ENCODE measurements around the gene PNKP.
"Not testable (repeated sequence)": the region's sequence is repeated elsewhere in the genome, so short reads cannot be mapped to it uniquely, and the experiment has no call there.

The PNKP gene

DNA sequence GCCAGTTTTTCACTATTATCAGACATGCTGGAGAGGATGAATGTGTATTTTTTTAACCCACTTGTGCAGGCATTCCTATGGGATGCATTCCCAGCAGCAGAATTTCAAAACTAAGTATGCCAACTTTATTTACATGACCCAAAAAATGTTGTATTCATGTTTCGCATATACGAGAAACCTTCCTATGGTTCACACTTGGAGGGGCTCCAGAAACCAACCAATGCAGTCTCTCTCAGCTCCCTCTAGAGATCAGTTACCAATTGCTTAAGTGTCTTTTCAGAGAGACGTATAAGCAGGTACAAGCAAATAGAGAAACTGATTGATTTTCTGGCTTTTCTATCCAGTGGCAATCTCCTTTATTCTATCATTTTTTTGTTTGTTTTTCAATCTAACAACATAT, 22.0 kb downstream of the PNKP start:
- DNase-seq (ENCODE audit: low spot score): no peak

DNA sequence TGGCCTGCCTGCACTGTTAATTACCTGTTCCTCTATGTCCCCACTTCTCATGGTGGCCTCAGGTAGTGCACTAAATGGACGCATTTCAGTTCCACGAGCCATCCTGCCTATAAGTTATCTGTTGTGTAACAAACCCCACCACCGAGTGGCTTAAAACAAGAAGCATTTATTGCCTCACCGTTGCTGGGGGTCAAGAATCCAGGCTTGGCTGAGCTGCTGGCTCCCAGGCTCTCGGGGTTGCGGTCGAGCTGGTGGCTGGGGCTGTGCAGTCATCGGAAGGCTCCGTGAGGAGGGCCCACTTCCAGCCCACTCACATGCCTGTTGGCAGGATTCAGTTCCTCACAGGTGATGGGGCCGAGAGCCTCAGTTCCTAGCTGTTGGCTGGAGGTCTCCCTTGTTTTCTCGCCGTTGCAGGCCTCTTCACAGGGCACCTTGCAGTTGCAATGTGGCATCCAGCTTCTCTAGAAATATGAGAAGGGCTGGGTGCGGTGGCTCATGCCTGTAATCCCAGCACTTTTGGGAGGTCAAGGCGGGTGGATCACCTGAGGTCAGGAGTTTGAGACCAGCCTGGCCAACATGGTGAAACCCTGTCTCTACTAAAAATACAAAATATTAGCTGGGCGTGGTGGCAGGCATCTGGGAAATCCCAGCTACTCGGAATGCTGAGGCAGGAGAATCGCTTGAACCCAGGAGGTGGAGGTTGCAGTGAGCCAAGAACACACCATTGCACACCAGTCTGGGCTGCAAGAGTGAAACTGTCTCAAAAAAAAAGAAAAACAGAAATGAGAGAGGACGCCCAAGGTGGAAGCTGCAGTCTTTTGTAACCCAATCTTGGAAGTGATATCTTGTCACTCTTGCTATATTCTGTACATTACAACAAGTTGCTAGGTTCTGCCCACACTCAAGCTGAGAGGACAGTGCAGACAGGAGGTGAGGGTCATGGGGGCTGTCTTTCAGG, 23.0 kb downstream of the PNKP start:
- DNase-seq (ENCODE audit: low spot score): no peak

DNA sequence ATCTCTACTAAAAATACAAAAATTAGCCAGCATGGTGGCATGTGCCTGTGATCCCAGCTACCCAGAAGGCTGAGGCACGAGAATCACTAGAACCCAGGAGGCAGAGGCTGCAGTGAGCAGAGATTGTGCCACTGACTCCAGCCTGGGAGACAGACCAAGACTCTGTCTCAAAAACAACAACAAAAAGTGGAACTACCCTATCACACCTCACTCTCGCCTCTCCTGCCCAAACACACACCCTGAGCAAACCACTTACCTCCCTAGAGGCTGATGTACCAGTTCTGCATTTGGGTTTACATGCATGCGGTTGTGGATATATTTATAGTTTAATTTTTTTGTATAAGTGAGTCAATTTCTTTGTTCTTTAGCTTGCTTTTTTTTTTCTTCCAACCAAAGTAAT, 24.1 kb downstream of the PNKP start:
- DNase-seq (ENCODE audit: low spot score): no peak

DNA sequence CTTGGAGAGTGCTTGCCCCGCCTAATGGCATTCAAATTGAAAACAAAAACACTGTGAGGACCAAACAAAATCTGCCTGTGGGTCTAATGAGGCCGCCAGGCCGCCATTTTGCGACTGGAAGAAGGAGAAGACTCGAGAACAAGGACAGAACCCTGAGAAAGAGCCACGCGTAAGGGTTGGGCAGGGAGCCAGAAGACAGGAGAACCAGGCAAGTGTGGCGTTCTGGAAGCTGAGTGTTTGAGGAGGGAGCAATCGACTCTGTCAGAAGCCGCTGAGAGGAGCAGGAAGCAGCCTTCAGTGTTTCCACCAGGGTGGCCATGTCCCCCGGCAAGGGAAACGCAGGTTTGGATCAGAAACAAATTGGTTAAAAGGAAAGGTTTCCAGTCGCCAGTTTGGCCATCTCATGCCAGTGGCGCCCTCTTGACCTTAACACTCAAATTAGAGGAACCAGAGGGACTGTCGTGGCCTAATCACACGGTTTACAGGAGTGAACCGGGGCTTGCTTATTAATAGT, 26.6 kb downstream of the PNKP start:
- no peak for DNase-seq (ENCODE audit: low spot score)

DNA sequence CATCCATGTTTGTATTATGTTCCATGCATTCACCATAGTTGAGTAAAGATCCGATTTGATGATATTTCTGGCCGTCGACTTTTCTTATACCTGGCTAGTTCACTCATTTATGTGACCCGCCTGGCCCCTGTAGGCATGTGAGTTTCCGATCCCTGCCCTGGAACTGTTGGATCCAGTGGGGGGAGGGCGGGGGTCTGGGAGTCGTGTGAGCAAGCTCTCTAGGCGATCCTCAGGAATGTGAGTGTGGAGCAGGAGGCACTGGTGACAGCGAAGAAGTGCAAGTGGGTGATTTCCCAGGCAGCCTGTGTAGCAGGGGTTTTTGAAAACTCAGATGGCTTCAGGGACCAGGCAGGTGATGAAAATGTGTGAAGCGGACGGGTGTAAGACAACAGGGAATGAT, 27.1 kb downstream of the PNKP start:
- DNase-seq (ENCODE audit: low spot score): no peak

DNA sequence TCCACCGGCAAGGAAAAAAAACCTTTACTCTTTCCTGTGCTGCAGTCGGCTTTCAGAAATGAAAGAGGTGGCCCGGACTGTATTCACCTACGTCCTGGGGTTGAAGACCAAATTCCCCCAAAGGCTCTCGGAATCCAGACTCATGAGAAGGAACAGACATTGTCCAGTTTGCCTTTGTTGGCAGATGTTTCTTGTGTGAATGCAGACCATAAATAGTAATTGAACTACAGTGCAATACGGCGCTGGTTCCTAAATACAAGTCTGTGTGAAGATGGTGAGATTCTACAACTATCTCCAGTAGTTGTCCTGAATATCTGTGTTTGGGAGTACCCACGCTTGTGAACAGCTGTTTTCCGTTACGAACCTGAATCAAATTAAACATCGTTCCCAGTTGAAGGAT, 27.7 kb downstream of the PNKP start:
- DNase-seq (ENCODE audit: low spot score): no peak

DNA sequence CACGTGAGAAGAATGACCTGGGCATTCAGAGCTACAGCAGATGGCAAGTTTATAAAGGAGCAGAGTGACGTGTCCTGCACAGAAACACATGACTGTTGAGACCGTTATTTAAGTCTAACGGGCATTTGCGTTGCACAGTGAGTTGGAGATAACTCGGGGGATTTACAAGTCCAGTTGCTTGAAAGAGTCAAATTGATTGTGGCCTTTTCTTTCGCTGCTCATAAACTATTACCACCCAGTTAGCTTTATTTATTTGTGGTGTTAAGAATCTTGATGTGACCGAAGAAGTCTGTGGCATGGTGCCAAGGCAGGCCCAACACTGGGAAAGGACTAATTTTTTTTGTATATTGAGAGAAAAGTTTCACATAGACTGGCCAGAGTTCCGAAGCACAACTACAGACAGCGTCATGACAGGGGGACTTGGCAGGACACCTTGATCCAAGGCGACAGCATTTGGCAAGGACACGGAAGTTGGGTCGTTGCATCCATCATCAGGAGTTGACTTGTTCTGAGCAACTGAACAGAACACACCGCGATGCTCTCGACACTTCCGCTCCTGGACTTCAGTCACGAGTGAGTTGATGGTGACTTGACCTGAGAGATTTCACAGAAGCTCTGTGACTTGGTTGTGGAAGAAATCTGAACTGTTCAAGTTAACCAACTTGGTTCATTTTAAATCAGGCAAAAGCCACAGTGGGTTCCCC, 28.3 kb downstream of the PNKP start:
- no peak for DNase-seq (ENCODE audit: low spot score)

DNA sequence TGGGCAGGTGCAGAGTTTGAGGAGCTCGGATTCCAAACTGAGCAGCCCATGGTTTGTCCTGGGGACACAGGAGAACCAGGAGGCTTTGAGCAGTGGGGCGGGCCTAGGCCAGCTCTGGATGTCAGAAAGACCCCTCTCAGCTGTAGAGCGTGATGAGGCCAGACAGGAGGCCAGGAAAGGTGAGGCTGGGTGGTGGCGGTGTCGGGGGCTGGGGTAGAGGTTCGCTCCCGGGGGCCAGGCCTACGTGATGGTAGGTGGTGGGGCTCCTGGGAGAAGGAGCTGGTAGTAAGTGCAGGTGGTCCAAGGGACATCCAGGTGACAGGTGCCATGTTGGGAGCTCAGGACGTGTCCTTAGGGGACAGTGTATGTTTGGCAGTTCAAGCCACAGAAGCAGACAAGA, 30.0 kb downstream of the PNKP start:
- DNase-seq (ENCODE audit: low spot score): no peak

DNA sequence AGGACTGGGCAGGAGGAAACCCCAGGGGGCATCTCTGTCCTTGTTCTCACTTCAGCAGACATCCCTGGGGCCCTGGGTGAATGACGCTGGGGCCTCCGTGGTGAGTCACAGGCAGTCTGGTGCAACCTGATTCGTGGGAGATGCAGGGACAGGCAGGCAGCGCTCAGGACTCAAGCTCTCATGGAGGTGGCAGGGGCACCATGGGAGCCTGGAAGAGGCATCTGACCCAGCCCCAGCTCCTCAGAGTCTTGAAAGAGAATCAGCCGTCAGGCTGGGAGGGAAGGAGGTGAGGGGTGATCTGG, 30.4 kb downstream of the PNKP start:
- no peak for DNase-seq (ENCODE audit: low spot score)

DNA sequence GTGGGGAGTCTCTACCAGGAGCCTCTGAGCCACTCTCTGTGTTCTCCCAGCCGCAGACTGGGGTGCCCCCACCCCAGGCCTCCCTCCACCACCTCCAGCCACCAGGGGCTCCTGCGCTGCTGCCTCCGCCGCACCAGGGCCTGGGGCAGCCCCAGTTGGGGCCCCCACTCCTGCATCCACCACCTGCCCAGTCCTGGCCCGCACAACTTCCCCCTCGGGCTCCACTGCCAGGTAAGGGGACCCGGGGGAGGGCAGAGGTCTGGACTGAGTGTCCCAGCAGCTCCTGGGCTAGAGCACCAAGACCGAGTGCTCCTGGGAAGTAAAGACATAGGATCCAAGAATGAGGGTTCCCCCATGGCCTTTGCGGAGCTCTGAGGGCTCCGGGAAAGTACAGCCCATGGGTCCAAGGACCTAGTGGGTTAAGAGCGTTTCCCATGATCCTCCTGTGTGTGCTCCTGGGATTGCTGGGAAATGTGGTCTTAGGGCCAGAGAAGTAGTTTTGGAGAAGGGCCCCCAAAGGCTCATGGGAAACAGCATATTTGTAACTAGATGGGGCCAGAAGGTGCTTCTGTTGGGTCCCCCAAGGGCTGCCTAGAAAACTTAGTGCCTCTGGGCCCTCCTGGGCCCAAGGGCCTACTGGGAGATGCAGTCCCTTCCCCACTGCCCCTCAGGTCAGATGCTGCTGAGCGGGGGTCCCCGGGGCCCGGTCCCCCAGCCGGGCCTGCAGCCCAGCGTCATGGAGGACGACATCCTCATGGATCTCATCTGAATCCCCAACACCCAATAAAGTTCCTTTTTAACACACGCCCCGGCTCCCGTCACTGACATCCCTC, 31.0 kb downstream of the PNKP start:
- DNase-seq (ENCODE audit: low spot score): no peak

DNA sequence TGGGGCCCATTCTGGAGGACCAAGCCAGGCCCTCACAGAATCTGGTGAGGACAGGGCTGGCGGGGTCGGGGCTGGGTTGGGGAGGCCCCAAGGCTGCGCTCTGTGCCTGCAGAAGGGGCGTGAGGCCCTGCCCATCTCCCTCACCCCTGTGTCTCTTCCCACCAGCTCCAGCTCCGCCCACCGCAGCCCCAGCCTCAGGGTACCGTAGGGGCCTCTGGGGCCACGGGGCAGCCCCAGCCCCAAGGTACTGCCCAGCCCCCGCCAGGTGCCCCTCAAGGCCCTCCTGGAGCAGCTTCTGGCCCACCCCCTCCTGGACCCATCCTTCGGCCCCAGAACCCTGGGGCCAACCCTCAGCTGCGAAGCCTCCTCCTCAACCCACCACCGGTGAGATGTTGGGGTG, 31.8 kb downstream of the PNKP start:
- no peak for DNase-seq (ENCODE audit: low spot score)

DNA sequence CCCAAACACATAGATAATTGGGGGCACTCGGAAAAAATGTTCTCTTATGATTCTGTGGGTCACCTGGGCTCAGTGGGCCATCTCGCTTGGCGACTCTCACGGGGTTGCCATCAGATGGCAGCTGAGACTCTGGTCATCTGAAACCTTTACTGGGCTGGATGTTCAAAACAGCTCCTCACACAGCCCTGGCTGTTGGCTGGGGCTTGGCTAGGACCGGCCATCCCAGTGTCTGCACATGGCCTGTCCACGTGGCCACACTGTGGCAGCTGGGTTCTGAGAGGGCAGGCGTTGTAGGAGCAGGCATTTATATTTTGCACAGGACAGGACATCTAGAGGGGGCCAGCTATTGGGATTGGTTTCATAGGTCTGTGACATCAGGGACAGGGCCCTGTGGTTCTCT, 33.8 kb downstream of the PNKP start:
- DNase-seq (ENCODE audit: low spot score): no peak

DNA sequence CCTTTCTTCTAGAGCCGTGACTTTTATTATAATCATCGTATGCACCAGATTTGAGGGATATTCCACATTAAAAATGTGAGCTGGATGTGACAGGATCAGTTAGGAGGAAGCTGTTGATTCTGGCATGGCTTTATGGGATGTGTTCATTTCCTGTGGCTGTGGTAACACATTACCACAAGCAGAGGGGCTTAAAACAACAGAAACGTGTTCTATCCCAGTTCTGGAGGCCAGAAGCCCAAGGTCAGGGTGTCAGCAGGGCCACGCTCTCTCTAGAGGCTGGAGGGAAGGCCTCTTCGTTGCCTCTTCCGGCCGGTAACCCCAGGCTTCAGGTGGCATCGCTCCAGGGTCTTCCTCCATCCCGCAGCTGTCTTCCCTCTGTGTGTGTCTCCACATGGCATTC, 34.8 kb downstream of the PNKP start:
- no peak for DNase-seq (ENCODE audit: low spot score)

DNA sequence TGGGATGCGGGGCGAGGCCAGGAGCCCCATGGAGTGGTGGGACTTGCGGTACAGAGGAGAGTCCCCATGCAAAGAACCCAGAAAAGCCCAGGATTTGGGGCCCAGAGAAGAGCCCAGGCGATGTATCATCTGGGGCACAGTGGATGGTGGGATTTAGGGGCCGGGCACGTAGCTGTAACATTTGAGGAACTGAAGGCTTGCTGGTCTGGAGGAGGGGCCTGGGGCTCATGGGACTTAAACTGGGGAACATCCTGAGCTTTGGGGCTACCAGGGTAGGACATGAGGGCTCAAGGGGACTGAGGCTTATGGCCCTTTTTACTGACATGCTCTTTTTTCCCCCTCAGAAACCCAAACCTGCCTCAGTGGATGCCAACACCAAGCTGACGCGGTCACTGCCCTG, 35.8 kb downstream of the PNKP start:
- DNase-seq (ENCODE audit: low spot score): no peak

DNA sequence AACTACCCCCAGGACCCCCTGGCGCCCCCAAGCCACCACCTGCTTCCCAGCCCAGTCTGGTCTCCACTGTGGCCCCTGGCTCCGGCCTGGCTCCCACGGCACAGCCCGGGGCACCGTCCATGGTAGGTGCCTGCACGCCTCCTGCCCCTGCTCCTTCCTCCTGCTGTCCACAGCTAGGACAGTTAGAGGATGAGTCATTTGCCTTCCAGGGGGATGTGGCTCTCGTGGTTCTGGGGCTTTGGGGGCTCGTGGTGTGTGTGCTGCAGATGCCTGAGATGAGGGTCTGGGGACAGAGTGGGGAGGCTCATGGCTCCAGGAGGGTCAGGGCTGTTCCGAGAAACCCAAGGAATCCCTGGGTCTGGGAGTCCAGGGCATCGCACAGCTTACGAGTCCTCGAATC, 36.6 kb downstream of the PNKP start:
- DNase-seq (ENCODE audit: low spot score): no peak

DNA sequence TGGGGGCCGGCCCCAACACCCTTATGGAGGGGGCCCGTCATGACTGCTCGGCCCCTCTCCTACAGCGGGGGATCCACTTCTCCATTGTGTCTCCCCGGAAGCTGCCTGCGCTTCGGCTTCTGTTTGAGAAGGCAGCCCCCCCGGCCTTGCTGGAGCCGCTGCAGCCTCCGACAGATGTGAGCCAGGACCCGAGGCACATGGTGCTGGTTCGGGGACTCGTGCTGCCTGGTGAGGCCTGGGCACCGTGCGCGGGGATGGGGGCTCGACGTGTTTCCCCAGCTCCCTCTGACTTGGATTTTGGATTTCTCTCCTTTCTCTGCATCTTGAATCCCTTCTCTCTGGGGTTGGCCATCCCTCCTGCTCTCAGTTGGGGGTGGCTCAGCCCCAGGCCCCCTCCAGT, 37.7 kb downstream of the PNKP start:
- no peak for DNase-seq (ENCODE audit: low spot score)

DNA sequence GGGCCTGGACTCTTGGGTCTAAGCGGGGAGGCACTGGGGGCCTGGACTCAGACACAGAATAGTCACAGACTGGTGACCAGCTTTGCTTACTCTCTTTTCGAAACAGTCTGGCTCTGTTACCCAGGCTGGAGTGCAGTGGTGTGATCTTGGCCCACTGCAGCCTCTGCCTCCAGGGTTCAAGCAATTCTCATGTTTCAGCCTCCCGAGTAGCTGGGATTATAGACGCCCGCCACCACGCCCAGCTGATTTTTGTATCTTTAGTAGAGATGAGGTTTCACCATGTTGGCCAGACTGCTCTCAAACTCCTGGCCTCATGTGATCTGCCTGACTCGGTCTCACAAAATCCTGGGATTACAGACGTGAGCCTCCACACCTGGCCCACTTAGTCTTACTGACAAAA, 38.2 kb downstream of the PNKP start:
- DNase-seq (ENCODE audit: low spot score): no peak

DNA sequence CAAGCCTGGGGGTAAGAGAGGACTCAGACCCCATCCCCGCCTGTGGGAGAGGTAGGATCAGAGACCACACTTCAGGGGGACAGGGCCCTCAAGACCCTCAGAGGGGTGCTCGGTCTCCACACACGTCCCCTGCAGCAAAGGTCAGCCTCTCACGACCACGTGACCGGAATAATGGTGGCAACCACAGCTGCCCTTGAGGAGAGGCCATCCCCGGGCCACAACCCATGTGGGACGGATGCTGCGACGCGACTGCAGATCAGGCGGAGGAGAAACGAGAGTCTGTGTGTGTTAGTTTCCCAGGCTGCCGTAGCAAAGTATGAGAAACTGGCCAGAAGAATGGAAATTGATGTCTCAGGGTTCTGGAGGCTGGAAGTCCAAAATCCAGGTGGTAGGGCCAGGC, 40.3 kb downstream of the PNKP start:
- DNase-seq (ENCODE audit: low spot score): no peak

DNA sequence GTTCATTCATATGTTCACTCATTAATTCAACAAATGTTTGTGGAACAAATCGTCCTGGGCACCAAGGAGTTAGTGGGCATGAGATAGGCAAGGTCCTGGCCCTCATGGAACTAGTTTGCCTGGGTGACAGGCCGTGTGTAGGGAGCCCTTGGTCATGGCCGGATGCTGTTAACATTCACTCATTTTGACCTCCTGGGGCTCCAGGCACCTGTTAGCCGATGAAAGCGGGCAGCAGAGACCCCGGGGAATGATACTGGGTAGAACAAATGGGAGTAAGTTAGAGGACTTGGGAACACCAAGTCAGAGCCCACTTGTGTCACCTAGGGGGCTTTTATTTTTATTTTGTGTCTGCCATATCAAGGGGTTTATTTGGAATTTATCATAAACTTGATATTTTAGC, 42.7 kb downstream of the PNKP start:
- DNase-seq (ENCODE audit: low spot score): no peak

DNA sequence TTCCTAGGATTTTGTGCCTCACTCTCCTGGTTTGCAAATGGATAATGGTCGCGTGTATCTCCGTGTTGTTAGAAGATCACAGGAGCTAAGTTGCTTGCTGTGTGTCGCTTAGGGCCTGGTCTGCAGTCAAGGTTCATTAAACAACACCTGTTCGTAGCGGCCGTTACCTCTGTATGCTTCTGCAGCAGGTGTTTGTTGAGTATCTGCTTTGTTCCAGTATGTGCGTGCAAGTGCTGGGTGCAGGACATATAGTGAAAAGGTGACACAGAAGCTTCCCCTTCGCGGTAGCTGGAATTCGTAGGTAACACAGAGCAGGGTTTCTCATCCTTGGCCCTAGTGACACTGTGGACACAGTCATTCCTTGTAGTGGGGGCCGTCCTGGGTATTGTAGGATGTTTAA, 43.9 kb downstream of the PNKP start:
- no peak for DNase-seq (ENCODE audit: low spot score)

DNA sequence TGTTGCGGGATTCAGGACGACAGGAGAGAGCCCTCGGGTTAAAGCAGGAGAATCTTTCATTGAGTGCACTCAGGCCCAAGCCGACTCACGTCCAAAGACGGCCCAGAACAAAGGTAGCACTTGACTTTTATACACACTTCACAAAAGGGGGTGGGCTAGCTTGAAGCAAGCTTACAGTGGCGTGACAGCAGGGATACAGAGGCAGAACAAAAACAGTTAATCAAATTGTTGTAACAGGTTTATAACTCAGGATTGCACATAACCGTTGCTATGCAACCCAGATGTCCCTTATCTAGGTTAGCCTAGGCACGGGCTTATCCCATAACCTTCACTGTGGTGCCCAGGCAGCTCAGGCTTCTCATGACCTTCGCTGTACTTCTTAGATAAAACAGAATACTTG, 47.3 kb downstream of the PNKP start:
- DNase-seq (ENCODE audit: low spot score): no peak

DNA sequence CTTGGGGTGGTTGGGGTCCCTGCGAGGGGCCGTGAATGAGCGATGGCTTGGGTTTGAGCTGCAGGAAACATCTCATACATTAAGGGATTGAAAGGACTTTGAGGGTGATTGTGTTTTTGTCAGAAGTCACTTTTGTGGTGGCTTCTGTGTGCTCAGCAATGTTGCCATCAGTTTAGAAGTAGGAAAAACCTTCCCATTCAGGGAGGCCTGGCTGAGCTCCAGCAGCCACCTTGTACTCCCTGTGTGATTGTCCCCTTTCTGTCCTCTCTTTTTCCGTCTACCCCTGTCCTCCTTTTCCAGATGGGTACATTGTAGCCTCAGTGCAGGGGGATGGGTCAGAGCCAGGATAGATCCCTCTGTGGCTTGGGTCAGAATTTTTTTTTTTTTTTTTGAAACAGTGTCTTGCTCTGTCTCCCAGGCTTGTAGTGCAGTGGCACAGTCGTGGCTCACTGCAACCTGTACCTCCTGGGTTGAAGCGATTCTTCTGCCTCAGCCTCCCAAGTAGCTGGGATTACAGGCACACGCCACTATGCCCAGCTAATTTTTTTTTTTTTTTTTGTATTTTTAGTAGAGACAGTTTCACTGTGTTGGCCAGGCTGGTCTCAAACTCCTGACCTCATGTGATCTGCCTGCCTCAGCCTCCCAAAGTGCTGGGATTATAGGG, 47.8 kb downstream of the PNKP start:
- DNase-seq (ENCODE audit: low spot score): not testable (repeated sequence)

All from cerebellar cortex (tissue), 1 donor.